Ramos (cell line): ENCODE results near the gene PTTG2.

Experiments used
- in situ Hi-C: fragments of 300-500 bp; cut with MboI; formaldehyde crosslinking; loops from one replicate; pipeline ENCODE4 v1.14.3; 2022; ENCODE audit warnings: low sequenced_read_pairs; ENCODE audit not compliant: unreplicated experiment

Gene PTTG2

GRCh38 chr4:38002451-38003071 is 42.4 kb downstream of the PTTG2 start:
- in situ Hi-C loops: no loop called here

- in situ Hi-C loops: no loop called here
Measured at GRCh38 chr4:38003102-38003501, 42.9 kb downstream of the PTTG2 start.

GRCh38 chr4:38003628-38004027 is 43.4 kb downstream of the PTTG2 start:
- in situ Hi-C loops: no loop called here

GRCh38 chr4:38004062-38004461 is 43.9 kb downstream of the PTTG2 start:
- in situ Hi-C loops: no loop called here

- in situ Hi-C loops: no loop called here
Measured at GRCh38 chr4:38004887-38005286, 44.7 kb downstream of the PTTG2 start.

- in situ Hi-C loops: no loop called here
Measured at GRCh38 chr4:38005637-38006036, 45.4 kb downstream of the PTTG2 start.

- in situ Hi-C loops: no loop called here
Measured at GRCh38 chr4:38007645-38008044, 47.4 kb downstream of the PTTG2 start.

GRCh38 chr4:38008571-38009021 is 48.4 kb downstream of the PTTG2 start:
- in situ Hi-C loops: no loop called here

- in situ Hi-C loops: no loop called here
Measured at GRCh38 chr4:38009421-38009820, 49.2 kb downstream of the PTTG2 start.

- in situ Hi-C loops: no loop called here
Measured at GRCh38 chr4:38009949-38010348, 49.8 kb downstream of the PTTG2 start.
